SK-N-MC (cell line): ENCODE measurements around the gene JUP.

Experiments used
- DNase-seq: peaks from one replicate; pipeline ENCODE4 v3.0.0-alpha.2; 2011; ENCODE audit warnings: low read depth, low spot score
- H3K27ac ChIP-seq: fragments of 200-600 bp; sonication (generic); 2 replicates; pipeline ENCODE4 v1.5.1; 2016; ENCODE audit warnings: mixed run types
- H3K36me3 ChIP-seq: fragments of 200-600 bp; sonication (generic); 2 replicates; pipeline ENCODE4 v1.6.1; 2017; ENCODE audit warnings: antibody characterized with exemption, low read length, mixed read lengths; ENCODE audit not compliant: insufficient read depth
- H3K4me3 ChIP-seq: fragments of 200-600 bp; sonication (generic); 2 replicates; pipeline ENCODE4 v1.5.1; 2016
- H3K9ac ChIP-seq: fragments of 200-600 bp; sonication (generic); 2 replicates; pipeline ENCODE4 v1.8.0; 2017; ENCODE audit warnings: mixed run types, mixed read lengths; ENCODE audit not compliant: insufficient read length
- H3K9me3 ChIP-seq: fragments of 200-600 bp; sonication (generic); 2 replicates; pipeline ENCODE4 v1.6.1; 2017; ENCODE audit warnings: low read depth, mild to moderate bottlenecking, antibody characterized with exemption, low read length, moderate library complexity, mixed read lengths
- EZH2 ChIP-seq: fragments of 200-600 bp; sonication (generic); IDR thresholded peaks from one replicate; pipeline ENCODE4 v1.6.1; 2017; ENCODE audit warnings: antibody characterized with exemption
- FOXP2 ChIP-seq: optimal IDR thresholded peaks from 2 replicates; pipeline ENCODE3; 2011; ENCODE audit warnings: mild to moderate bottlenecking, moderate library complexity; ENCODE audit not compliant: insufficient read depth; ENCODE audit errors: extremely low read length, control extremely low read depth
- POLR2AphosphoS5 ChIP-seq: IDR thresholded peaks from 2 replicates; pipeline ENCODE4 v1.6.1; 2012; ENCODE audit warnings: mild to moderate bottlenecking, low read depth, low read length, borderline replicate concordance

JUP gene

DNA sequence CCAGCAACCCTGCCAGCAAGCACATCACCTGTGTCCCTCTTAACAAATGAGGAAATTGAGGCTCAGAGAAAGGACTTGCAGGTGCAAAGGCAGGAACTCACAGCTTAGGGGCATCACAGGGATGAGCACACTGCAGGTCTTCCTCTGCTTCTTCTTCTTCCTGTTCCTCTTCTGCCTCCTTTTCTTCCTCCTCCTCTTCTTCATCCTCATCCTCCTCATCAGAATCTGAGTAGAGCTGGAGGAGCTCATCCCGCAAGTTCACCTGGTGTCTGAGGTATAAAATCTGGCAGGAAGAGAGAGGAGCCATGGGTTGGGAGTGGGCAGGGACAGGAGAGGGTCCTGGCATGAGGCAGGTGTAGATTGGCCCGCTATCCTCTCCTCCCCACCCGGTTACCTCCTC lies 54.7 kb downstream of the JUP start:
- H3K9me3 ChIP-seq = no peaks in the 10 kb centered on the region
- peak overlapping the region; percentile 98; the same call in 1 of the 2 replicates for H3K4me3 ChIP-seq
- H3K9ac ChIP-seq = no peak overlapping the region
- DNase-seq = no peak
- peaks cover 44% of the 10 kb centered on the region for H3K36me3 ChIP-seq
- H3K27ac ChIP-seq = no peak overlapping the region
- TF ChIP-seq FOXP2 = no peak
- no peak for TF ChIP-seq POLR2AphosphoS5
- TF ChIP-seq EZH2 = no peak

- Histone ChIP-seq H3K9ac (no peak overlapping the region), H3K36me3 (peaks cover 48% of the 10 kb centered on the region), H3K4me3 (no peak overlapping the region), H3K9me3 (no peaks in the 10 kb centered on the region), H3K27ac (0 out of 2 replicates have a peak overlapping the region, but pooled peaks have one; percentile 19)
- TF ChIP-seq POLR2AphosphoS5 (no peak), EZH2 (no peak), FOXP2 (no peak)
- no peak for DNase-seq
Measured at GRCh38 chr17:41730479-41730878, 56.0 kb downstream of the JUP start.

DNA sequence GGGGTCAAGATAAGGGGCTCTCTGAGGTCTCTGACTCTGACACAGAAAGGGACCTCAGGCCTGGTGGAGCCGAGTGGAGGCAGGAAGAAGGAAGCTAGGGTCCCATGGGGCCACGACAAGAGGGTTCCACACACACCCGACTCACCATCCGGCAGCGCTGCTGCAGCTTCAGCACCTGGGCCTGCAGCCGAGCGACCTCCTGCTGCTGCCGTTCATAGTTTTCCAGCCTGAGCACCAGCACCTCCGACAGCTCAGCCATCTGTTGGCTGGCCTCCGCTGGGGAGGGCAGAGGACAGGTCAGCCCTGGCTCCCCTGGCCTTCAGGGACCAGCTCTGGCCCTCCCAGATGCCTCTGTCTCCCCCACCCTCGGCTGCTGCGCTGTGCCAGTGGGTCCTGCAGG lies 58.5 kb downstream of the JUP start:
- DNase-seq = no peak
- no peak for TF ChIP-seq POLR2AphosphoS5
- TF ChIP-seq FOXP2 = no peak
- TF ChIP-seq EZH2 = no peak
- peaks cover 68% of the 10 kb centered on the region for H3K36me3 ChIP-seq
- no peak overlapping the region for H3K4me3 ChIP-seq
- H3K9ac ChIP-seq = no peak overlapping the region
- no peaks in the 10 kb centered on the region for H3K9me3 ChIP-seq
- H3K27ac ChIP-seq = no peak overlapping the region

- Histone ChIP-seq H3K9ac (no peak overlapping the region), H3K9me3 (no peaks in the 10 kb centered on the region), H3K27ac (no peak overlapping the region), H3K4me3 (no peak overlapping the region), H3K36me3 (peaks cover 45% of the 10 kb centered on the region)
- DNase-seq = no peak
- TF ChIP-seq FOXP2 (no peak), POLR2AphosphoS5 (no peak), EZH2 (no peak)
Measured at GRCh38 chr17:41725134-41725533, 61.4 kb downstream of the JUP start.

DNA sequence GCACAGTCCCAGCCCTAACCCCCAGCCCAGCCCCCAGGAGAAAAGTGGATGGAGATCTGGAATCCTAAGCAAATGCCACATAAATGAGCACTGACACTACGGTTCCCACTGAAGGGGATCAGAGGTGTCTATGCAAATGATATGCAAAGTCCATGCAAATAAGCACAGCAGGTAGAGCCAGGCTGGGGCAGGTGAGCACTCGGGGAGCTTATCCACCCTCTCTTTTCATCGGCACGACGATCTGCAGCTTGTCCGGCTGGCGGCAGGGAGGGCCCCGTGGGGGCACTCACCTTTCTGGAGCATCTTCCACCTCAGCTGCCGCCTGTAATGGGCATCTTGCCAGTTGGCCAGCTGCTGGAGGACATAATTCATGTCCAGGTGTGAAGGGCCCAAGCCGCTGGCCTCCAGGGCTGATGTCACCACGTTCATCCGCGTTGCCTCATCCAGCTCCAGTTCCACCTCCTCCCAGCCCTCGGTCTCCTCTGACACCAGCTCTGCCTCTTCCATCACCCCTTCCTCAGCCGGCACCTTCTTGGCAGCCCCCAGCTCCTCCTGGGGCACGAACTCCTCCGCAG lies 61.9 kb downstream of the JUP start:
- TF ChIP-seq EZH2 = no peak
- TF ChIP-seq FOXP2 = no peak
- TF ChIP-seq POLR2AphosphoS5 = no peak
- H3K9ac ChIP-seq = no peak overlapping the region
- H3K27ac ChIP-seq = no peak overlapping the region
- DNase-seq = no peak
- peaks cover 45% of the 10 kb centered on the region for H3K36me3 ChIP-seq
- no peaks in the 10 kb centered on the region for H3K9me3 ChIP-seq
- no peak overlapping the region for H3K4me3 ChIP-seq

DNA sequence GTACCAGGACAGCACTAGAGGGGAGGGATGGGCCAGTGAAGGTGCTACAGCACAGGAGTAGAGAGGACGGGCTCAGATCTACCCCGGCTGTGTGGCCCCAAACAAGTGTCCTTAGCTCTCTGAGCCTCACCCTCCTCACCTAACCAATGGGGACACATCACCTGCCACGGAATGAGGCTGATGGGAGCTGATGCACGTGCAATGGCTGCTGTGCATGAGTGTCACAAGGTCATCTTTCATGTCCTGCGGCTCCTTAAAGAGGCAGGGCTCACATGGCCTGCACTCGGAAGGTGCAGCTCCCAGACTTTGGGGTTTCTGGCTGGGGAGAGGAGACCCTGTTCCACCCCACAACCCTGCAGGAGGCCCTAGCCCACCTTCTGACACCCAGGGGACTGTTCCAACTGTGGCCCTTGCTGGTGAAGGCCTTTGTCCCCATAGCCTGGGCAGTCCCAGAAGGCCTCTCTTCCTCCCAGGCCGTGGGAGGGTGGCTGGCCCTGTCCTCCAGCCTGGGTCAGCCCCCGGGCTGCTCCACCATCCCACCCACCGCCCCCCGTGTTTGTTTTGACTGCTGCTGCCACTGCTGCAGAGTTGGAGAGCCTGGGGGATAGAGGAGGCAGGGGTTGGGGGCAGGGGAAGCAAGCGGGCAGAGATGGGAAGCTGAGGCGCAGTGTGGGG lies 62.6 kb downstream of the JUP start:
- Histone ChIP-seq H3K27ac (no peak overlapping the region), H3K9ac (no peak overlapping the region), H3K36me3 (peaks cover 45% of the 10 kb centered on the region), H3K4me3 (no peak overlapping the region), H3K9me3 (no peaks in the 10 kb centered on the region)
- DNase-seq = no peak
- TF ChIP-seq FOXP2 (no peak), POLR2AphosphoS5 (no peak)

- Histone ChIP-seq H3K27ac (no peak overlapping the region), H3K36me3 (peaks cover 28% of the 10 kb centered on the region), H3K4me3 (no peak overlapping the region), H3K9ac (no peak overlapping the region), H3K9me3 (no peaks in the 10 kb centered on the region)
- no peak for DNase-seq
- TF ChIP-seq FOXP2 (no peak), POLR2AphosphoS5 (no peak), EZH2 (no peak)
Measured at GRCh38 chr17:41722231-41722630, 64.3 kb downstream of the JUP start.

DNA sequence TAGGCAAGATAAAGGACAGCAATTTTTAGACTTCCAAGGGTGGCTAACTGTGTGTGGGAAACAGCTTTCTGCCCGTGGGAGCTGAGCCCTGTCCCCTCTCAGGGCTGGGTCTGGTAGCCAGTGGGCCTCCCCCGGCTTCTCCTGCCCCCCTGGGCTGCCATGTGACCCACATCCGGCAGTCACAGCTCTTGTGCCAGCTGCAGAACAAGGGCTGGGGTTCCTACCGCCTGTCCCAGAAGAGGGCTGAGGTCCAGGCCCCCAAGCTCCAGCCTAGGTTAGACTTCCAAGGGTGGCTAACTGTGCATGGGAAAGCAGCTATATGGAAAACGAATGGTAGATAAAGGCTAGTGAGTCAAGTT lies 68.2 kb downstream of the JUP start:
- no peak for DNase-seq
- H3K4me3 ChIP-seq = no peak overlapping the region
- no peak overlapping the region; the same call in 1 of the 2 replicates for H3K27ac ChIP-seq
- no peak overlapping the region for H3K9ac ChIP-seq
- H3K36me3 ChIP-seq = no peaks in the 10 kb centered on the region; the same call in 1 of the 2 replicates
- H3K9me3 ChIP-seq = no peaks in the 10 kb centered on the region
- TF ChIP-seq POLR2AphosphoS5 (no peak), FOXP2 (no peak), EZH2 (no peak)
